ENCODE measurements around the gene MKNK2. TPM values are rescaled to one million over a fixed set of nuclear protein-coding genes. Genes with fewer than 3 reads are reported as not detected.
A peak's percentile ranks its signal among the peaks of the same experiment; 100 is the strongest.
"Not testable (repeated sequence)": the region's sequence is repeated elsewhere in the genome, so short reads cannot be mapped to it uniquely, and the experiment has no call there.

Gene MKNK2
- total and polyA plus RNA-seq, 2 experiments from 2014 or later = 28.9 to 78.6 TPM

GRCh38 chr19:2097886-2098327 is 46.9 kb upstream of the MKNK2 start:
- no peaks in the 10 kb centered on the region for H3K9me2 ChIP-seq (ENCODE audit: insufficient read depth)
- H3K79me2 ChIP-seq (ENCODE audit: insufficient read depth) = peaks cover 51% of the 10 kb centered on the region
- H3F3A ChIP-seq (ENCODE audit: insufficient read depth) = peaks cover 14% of the 10 kb centered on the region
- DNase-seq = no peak
- H3K9ac ChIP-seq = no peak overlapping the region
- H3K4me1 ChIP-seq (ENCODE audit: insufficient read depth) = no peaks in the 10 kb centered on the region
- H3K27me3 ChIP-seq (replicated peaks; ENCODE audit: insufficient read depth) = no peaks in the 10 kb centered on the region
- H2AFZ ChIP-seq = no peak overlapping the region
- H3K4me2 ChIP-seq (ENCODE audit: unreplicated experiment) = no peak overlapping the region
- no peak overlapping the region for H3K27ac ChIP-seq
- no peaks in the 10 kb centered on the region for H3K9me3 ChIP-seq (ENCODE audit: low read depth)
- H3K4me3 ChIP-seq = no peak overlapping the region
- in situ Hi-C loops (cut with MboI) = no loop called here
- H4K20me1 ChIP-seq (ENCODE audit: insufficient read depth) = no peaks in the 10 kb centered on the region
- peaks cover 3% of the 10 kb centered on the region; the same call in 1 of the 2 replicates for H3K36me3 ChIP-seq (ENCODE audit: low read depth)
- TF ChIP-seq EZH2 (IDR thresholded peaks at IDR 0.05; ENCODE audit: insufficient read depth, poor library complexity, severe bottlenecking) (no peak), EZH2phosphoT487 (IDR thresholded peaks at IDR 0.05; ENCODE audit: insufficient read depth, low read depth) (no peak)
- 88 to 90% methylated on average over 23 of the region's 23 CpGs for WGBS, 2 experiments (ENCODE audit: low coverage in 1 of 2, low lambda C conversion rate in 2 of 2, missing lambda C conversion rate in 2 of 2)

GRCh38 chr19:2097203-2097885 is 46.3 kb upstream of the MKNK2 start:
- H2AFZ ChIP-seq = 0 out of 2 replicates have a peak overlapping the region, but pooled peaks have one; percentile 42
- TF ChIP-seq EZH2phosphoT487 (IDR thresholded peaks at IDR 0.05; ENCODE audit: insufficient read depth, low read depth) = no peak
- WGBS, 2 experiments (ENCODE audit: low coverage in 1 of 2, low lambda C conversion rate in 2 of 2, missing lambda C conversion rate in 2 of 2) = 32 to 33% methylated on average over 30 of the region's 30 CpGs

GRCh38 chr19:2096480-2097202 is 45.6 kb upstream of the MKNK2 start, which contains the start of gene IZUMO4:
Gene IZUMO4, plus strand, starts transcription at chr19:2096915. Its CDS starts 31 bp downstream, at chr19:2096946.
- in situ Hi-C loops (cut with MboI) = no loop called here
- no peak for TF ChIP-seq EZH2 (IDR thresholded peaks at IDR 0.05; ENCODE audit: insufficient read depth, poor library complexity, severe bottlenecking)
- TF ChIP-seq EZH2phosphoT487 (IDR thresholded peaks at IDR 0.05; ENCODE audit: insufficient read depth, low read depth) = no peak

More at GRCh38 chr19:2097203-2097885, 46.3 kb upstream of the MKNK2 start:
- H3K79me2 ChIP-seq (ENCODE audit: insufficient read depth) = peaks cover 53% of the 10 kb centered on the region
- peak; percentile 14 for DNase-seq
- in situ Hi-C loops (cut with MboI) = no loop called here
- H3K4me2 ChIP-seq (ENCODE audit: unreplicated experiment) = peak overlapping the region; percentile 83
- H3K27ac ChIP-seq = peak overlapping the region; percentile 18; the same call in 1 of the 2 replicates
- H3K36me3 ChIP-seq (ENCODE audit: low read depth) = peaks cover 3% of the 10 kb centered on the region; the same call in 1 of the 2 replicates
- peak overlapping the region; percentile 61 for H3K4me3 ChIP-seq
- no peaks in the 10 kb centered on the region for H3K9me3 ChIP-seq (ENCODE audit: low read depth)
- no peaks in the 10 kb centered on the region for H3K27me3 ChIP-seq (replicated peaks; ENCODE audit: insufficient read depth)
- H3F3A ChIP-seq (ENCODE audit: insufficient read depth) = peaks cover 18% of the 10 kb centered on the region
- H4K20me1 ChIP-seq (ENCODE audit: insufficient read depth) = no peaks in the 10 kb centered on the region
- peak overlapping the region; percentile 48 for H3K9ac ChIP-seq
- H3K9me2 ChIP-seq (ENCODE audit: insufficient read depth) = no peaks in the 10 kb centered on the region
- 0 out of 2 replicates have a peak, but pooled peaks cover under 1% of the 10 kb centered on the region for H3K4me1 ChIP-seq (ENCODE audit: insufficient read depth)

GRCh38 chr19:2096034-2096479 is 45.0 kb upstream of the MKNK2 start, which contains the start of gene MOB3A:
Gene MOB3A, minus strand, starts transcription at chr19:2096326. Its CDS starts 17,766 bp downstream, at chr19:2078560.
- in situ Hi-C loops (cut with MboI) = no loop called here
- peak within 1 kb of the TSS; percentile 88 for H3K9ac ChIP-seq

More at GRCh38 chr19:2096480-2097202, 45.6 kb upstream of the MKNK2 start, which contains the start of gene IZUMO4:
- Histone ChIP-seq H3F3A (ENCODE audit: insufficient read depth) (peaks cover 25% of the 10 kb centered on the region), H3K9me2 (ENCODE audit: insufficient read depth) (no peaks in the 10 kb centered on the region), H3K27ac (peak within 1 kb of the TSS; percentile 88), H3K4me3 (peak within 1 kb of the TSS; percentile 90), H3K9ac (peak within 1 kb of the TSS; percentile 88), H3K9me3 (ENCODE audit: low read depth) (no peaks in the 10 kb centered on the region), H3K4me1 (ENCODE audit: insufficient read depth) (peaks cover 7% of the 10 kb centered on the region), H3K4me2 (ENCODE audit: unreplicated experiment) (peak within 1 kb of the TSS; percentile 96), H3K79me2 (ENCODE audit: insufficient read depth) (peaks cover 50% of the 10 kb centered on the region), H2AFZ (peak within 1 kb of the TSS; percentile 69), H3K36me3 (ENCODE audit: low read depth) (peaks cover 3% of the 10 kb centered on the region; the same call in 1 of the 2 replicates), H3K27me3 (replicated peaks; ENCODE audit: insufficient read depth) (no peaks in the 10 kb centered on the region), H4K20me1 (ENCODE audit: insufficient read depth) (no peaks in the 10 kb centered on the region)
- 1 to 2% methylated on average over 30 to 61 of the region's 70 CpGs for WGBS, 2 experiments (ENCODE audit: low coverage in 1 of 2, low lambda C conversion rate in 2 of 2, missing lambda C conversion rate in 2 of 2)
- peak; percentile 97 for DNase-seq

GRCh38 chr19:2091926-2092525 is 41.0 kb upstream of the MKNK2 start:
- H3K9me3 ChIP-seq (ENCODE audit: low read depth); H3K4me3 ChIP-seq; DNase-seq; H3K36me3 ChIP-seq (ENCODE audit: low read depth); in situ Hi-C loops (cut with MboI); H2AFZ ChIP-seq; H3K27me3 ChIP-seq (replicated peaks; ENCODE audit: insufficient read depth); H3K9me2 ChIP-seq (ENCODE audit: insufficient read depth); H4K20me1 ChIP-seq (ENCODE audit: insufficient read depth): not testable (repeated sequence)
- Histone ChIP-seq H3K9ac (peak overlapping the region; percentile 62), H3F3A (ENCODE audit: insufficient read depth) (peaks cover 35% of the 10 kb centered on the region), H3K27ac (peak overlapping the region; percentile 82), H3K4me2 (ENCODE audit: unreplicated experiment) (peak overlapping the region; percentile 67), H3K79me2 (ENCODE audit: insufficient read depth) (peaks cover 79% of the 10 kb centered on the region), H3K4me1 (ENCODE audit: insufficient read depth) (peaks cover 31% of the 10 kb centered on the region)
- 95 to 96% methylated on average over 13 of the region's 13 CpGs for WGBS, 2 experiments (ENCODE audit: low coverage in 1 of 2, low lambda C conversion rate in 2 of 2, missing lambda C conversion rate in 2 of 2)

More at GRCh38 chr19:2096034-2096479, 45.0 kb upstream of the MKNK2 start, which contains the start of gene MOB3A:
- Histone ChIP-seq H3K79me2 (ENCODE audit: insufficient read depth) (peaks cover 44% of the 10 kb centered on the region), H3K9me3 (ENCODE audit: low read depth) (no peaks in the 10 kb centered on the region), H4K20me1 (ENCODE audit: insufficient read depth) (no peaks in the 10 kb centered on the region), H3F3A (ENCODE audit: insufficient read depth) (peaks cover 31% of the 10 kb centered on the region), H3K27me3 (replicated peaks; ENCODE audit: insufficient read depth) (no peaks in the 10 kb centered on the region), H3K4me3 (peak within 1 kb of the TSS; percentile 90), H3K4me2 (ENCODE audit: unreplicated experiment) (peak within 1 kb of the TSS; percentile 96), H3K27ac (peak within 1 kb of the TSS; percentile 88), H3K4me1 (ENCODE audit: insufficient read depth) (peaks cover 12% of the 10 kb centered on the region), H3K36me3 (ENCODE audit: low read depth) (peaks cover 3% of the 10 kb centered on the region; the same call in 1 of the 2 replicates), H2AFZ (peak within 1 kb of the TSS; percentile 69), H3K9me2 (ENCODE audit: insufficient read depth) (no peaks in the 10 kb centered on the region)
- 1 to 3% methylated on average over 6 to 51 of the region's 56 CpGs for WGBS, 2 experiments (ENCODE audit: low coverage in 1 of 2, low lambda C conversion rate in 2 of 2, missing lambda C conversion rate in 2 of 2)
- DNase-seq = peak; percentile 95
- TF ChIP-seq EZH2 (IDR thresholded peaks at IDR 0.05; ENCODE audit: insufficient read depth, poor library complexity, severe bottlenecking) (no peak), EZH2phosphoT487 (IDR thresholded peaks at IDR 0.05; ENCODE audit: insufficient read depth, low read depth) (no peak)
